ENCODE data around the gene CALN1. TPM values are rescaled to one million over a fixed set of nuclear protein-coding genes. Genes with fewer than 3 reads are reported as not detected.

Gene CALN1
- total and polyA plus RNA-seq, 9 of the 15 experiments (the other 6 are each of a cell fraction or from before 2014, with no cell fraction given): 1.4 to 7.5 (median 3.3) TPM

GRCh38 chr7:72297636-72298035 is 114.5 kb downstream of the CALN1 start:
- H3K27me3 ChIP-seq (ENCODE audit: control insufficient read depth in 2 of 2, insufficient read depth in 2 of 2, low read length in 2 of 2): no peaks in the 10 kb centered on the region; a peak in 1 of 5 replicates
- in situ Hi-C loops (cut with MboI): no loop called here
- intact Hi-C loops (cut with micrococcal nuclease): no loop called here
- H3K36me3 ChIP-seq (ENCODE audit: control insufficient read depth, insufficient read depth, low read length): no peaks in the 10 kb centered on the region
- H4K20me1 ChIP-seq (replicated peaks; ENCODE audit: control insufficient read depth, insufficient read depth, low read length): no peaks in the 10 kb centered on the region
- DNase-seq (ENCODE audit: extremely low read depth in 1 of 4, low spot score in 3 of 4) (no peak), ATAC-seq (no peak), FAIRE-seq (no peak)
- WGBS (ENCODE audit: insufficient coverage, low coverage, missing lambda C conversion rate): 6% methylated on average over 3 of the region's 3 CpGs
- BruUV-seq (replicated peaks): no TSS peak
- TF ChIP-seq KDM2B (CRISPR knock-in tag; IDR thresholded peaks at IDR 0.05) (no peak), ZNF174 (CRISPR knock-in tag; IDR thresholded peaks at IDR 0.05) (no peak), ZFX (CRISPR knock-in tag; IDR thresholded peaks at IDR 0.05) (no peak), NKRF (IDR thresholded peaks at IDR 0.05; ENCODE audit: borderline replicate concordance) (no peak), SNAPC5 (CRISPR knock-in tag; IDR thresholded peaks at IDR 0.05) (no peak), KLF16 (IDR thresholded peaks at IDR 0.05) (no peak), ID3 (CRISPR knock-in tag; IDR thresholded peaks at IDR 0.05) (no peak), ID3 (tag; IDR thresholded peaks at IDR 0.05) (no peak), ZNF512 (tag; IDR thresholded peaks at IDR 0.05) (no peak), CAMTA2 (CRISPR knock-in tag; conservative IDR thresholded peaks at IDR 0.05) (no peak), ZNF280B (CRISPR knock-in tag; IDR thresholded peaks at IDR 0.05) (no peak), SRSF9 (IDR thresholded peaks at IDR 0.05; ENCODE audit: borderline replicate concordance, low read depth, low read length) (no peak), ZBTB49 (CRISPR knock-in tag; IDR thresholded peaks at IDR 0.05; ENCODE audit: borderline replicate concordance) (no peak)
- no peaks in the 10 kb centered on the region for H3K9me1 ChIP-seq (ENCODE audit: control insufficient read depth, insufficient read depth, low read length)
- no peak overlapping the region for H3K4me2 ChIP-seq (ENCODE audit: insufficient read depth, low read length)
- no peaks in the 10 kb centered on the region for H3K79me2 ChIP-seq (ENCODE audit: control insufficient read depth, insufficient read depth, low read length)
- no peaks in the 10 kb centered on the region for H3K4me1 ChIP-seq (replicated peaks in 1 of 2; ENCODE audit: control insufficient read depth in 2 of 2, insufficient read depth in 2 of 2, low read length in 2 of 2)
- ChIA-PET CTCF (ENCODE audit: low intra/inter-chr PET ratio) (no interaction called here), POLR2A (no interaction called here)
- no peaks in the 10 kb centered on the region for H3K9me3 ChIP-seq (replicated peaks; ENCODE audit: control insufficient read depth, insufficient read depth, low read depth, low read length)
- no peak overlapping the region for H3K27ac ChIP-seq (ENCODE audit: extremely low read depth, low read depth, low read length)
- no peak overlapping the region for H2AFZ ChIP-seq (ENCODE audit: low read depth, low read length)
- no peak overlapping the region for H3K9ac ChIP-seq (ENCODE audit: insufficient read depth in 1 of 2, low read depth in 2 of 2, low read length in 2 of 2)
- no peak overlapping the region for H3K4me3 ChIP-seq
